Breast epithelium (tissue), 4 donors: ENCODE results near the gene TRAPPC5. TPM values are rescaled to one million over a fixed set of nuclear protein-coding genes. Genes with fewer than 3 reads are reported as not detected.

Source experiments
- DNase-seq, 2 donors: peaks; one replicate each; pipeline ENCODE4 v3.0.0-alpha.2; 2019; ENCODE audit warnings: low spot score in 2 of 2
- H3K27ac ChIP-seq, 2 donors: fragments of 200-600 bp; sonication (generic) in 1 of 2; one replicate each; pipeline ENCODE4 v1.5.1; 2016 to 2019; ENCODE audit warnings: mild to moderate bottlenecking in 1 of 2
- H3K27me3 ChIP-seq, 2 donors: fragments of 200-600 bp; sonication (generic) in 1 of 2; one replicate each; pipeline versions ENCODE4 v1.5.1 to v1.6.0; 2017 to 2019; ENCODE audit warnings: control low read depth in 1 of 2, mild to moderate bottlenecking in 1 of 2
- H3K36me3 ChIP-seq: fragments of 200-600 bp; one replicate; pipeline ENCODE4 v1.5.1; 2019
- H3K4me1 ChIP-seq, 2 donors: fragments of 200-600 bp; sonication (generic); one replicate each; pipeline ENCODE4 v1.5.1; 2016 to 2019; ENCODE audit warnings: control low read depth in 1 of 2
- H3K4me3 ChIP-seq, 3 donors: fragments of 200-600 bp; sonication (generic); 1 replicate in 2 of 3; 2 replicates in 1 of 3; pipeline ENCODE4 v1.5.1; 2016 to 2019; ENCODE audit warnings: mild to moderate bottlenecking in 3 of 3, moderate library complexity in 2 of 3
- H3K9me3 ChIP-seq, 2 donors: fragments of 200-600 bp; sonication (generic) in 1 of 2; one replicate each; pipeline ENCODE4 v1.5.1; 2016 to 2019; ENCODE audit warnings: control low read depth in 1 of 2
- POLR2A ChIP-seq: fragments of 450-650 bp; IDR thresholded peaks from one replicate; pipeline ENCODE4 v1.6.1; 2016; ENCODE audit warnings: antibody characterized with exemption, mild to moderate bottlenecking, moderate library complexity
- POLR2AphosphoS5 ChIP-seq, 3 donors: sonication (generic); formaldehyde crosslinking; IDR thresholded peaks; one replicate each; pipeline ENCODE4 v1.6.1; 2017; ENCODE audit warnings: antibody characterized with exemption in 3 of 3
- intact Hi-C: fragments of 100-400 bp; cut with DNase I; formaldehyde crosslinking; loops from one replicate; pipeline ENCODE4 v1.15.1; 2023; ENCODE audit warnings: low total_unique reads
- total RNA-seq, 3 donors: library from RNA; depleted of rRNA; stranded (reverse); fragments of >200 nt; gene quantifications; one replicate each; pipeline ENCODE4 v1.1.0, GENCODE V29; 2016
- TF ChIP-seq, protein P1 (sequence below), 3 donors: fragments of 450-650 bp; IDR thresholded peaks; one replicate each; pipeline ENCODE4 v1.5.1; 2016 to 2017; ENCODE audit warnings: antibody characterized with exemption in 3 of 3, mild to moderate bottlenecking in 3 of 3, moderate library complexity in 3 of 3

TRAPPC5 gene
- total RNA-seq, 3 donors from 2014 or later, result 34.7 to 84.0 (median 62.6) TPM

DNA sequence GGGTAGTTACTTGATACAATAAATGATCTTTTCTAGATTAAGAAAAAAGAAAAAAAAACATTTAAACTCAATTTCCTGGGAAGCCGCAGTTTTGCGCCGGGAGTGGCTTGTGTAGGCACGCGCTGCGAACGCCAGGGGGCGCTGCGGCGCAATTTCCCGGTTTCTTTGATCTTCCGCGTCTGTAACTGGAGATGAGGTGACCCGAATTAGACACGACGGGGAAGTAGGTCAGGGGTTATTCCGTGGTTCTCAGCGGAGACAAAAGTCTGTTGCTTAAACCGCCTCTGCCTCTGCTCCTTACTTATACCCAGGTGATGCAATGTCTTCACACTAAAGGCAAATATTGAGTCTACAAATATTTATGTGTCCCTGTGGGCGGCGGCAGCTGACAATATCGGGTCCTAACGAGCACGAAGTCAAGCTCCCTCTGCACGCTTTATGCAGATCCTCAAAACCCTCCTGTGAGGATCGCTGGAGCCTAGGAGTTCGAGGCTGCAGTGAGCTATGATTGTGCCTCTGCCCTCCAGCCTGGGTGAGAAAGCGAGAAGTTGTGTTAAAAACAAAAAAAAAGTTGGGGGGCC, 28.5 kb upstream of the TRAPPC5 start:
- intact Hi-C loops, result no loop called here
- peak; percentile 49 to 59 (median 53) for TF ChIP-seq POLR2AphosphoS5 (IDR thresholded peaks at IDR 0.05)
- TF ChIP-seq, protein P1, sequence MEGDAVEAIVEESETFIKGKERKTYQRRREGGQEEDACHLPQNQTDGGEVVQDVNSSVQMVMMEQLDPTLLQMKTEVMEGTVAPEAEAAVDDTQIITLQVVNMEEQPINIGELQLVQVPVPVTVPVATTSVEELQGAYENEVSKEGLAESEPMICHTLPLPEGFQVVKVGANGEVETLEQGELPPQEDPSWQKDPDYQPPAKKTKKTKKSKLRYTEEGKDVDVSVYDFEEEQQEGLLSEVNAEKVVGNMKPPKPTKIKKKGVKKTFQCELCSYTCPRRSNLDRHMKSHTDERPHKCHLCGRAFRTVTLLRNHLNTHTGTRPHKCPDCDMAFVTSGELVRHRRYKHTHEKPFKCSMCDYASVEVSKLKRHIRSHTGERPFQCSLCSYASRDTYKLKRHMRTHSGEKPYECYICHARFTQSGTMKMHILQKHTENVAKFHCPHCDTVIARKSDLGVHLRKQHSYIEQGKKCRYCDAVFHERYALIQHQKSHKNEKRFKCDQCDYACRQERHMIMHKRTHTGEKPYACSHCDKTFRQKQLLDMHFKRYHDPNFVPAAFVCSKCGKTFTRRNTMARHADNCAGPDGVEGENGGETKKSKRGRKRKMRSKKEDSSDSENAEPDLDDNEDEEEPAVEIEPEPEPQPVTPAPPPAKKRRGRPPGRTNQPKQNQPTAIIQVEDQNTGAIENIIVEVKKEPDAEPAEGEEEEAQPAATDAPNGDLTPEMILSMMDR (IDR thresholded peaks at IDR 0.05), result peak; percentile 96 to 98 (median 98)
- no peak for TF ChIP-seq POLR2A
- no peaks in the 10 kb centered on the region for H3K36me3 ChIP-seq
- DNase-seq, result peak; percentile 85 to 92
- H3K4me1 ChIP-seq, result no peaks in the 10 kb centered on the region
- peak overlapping the region in 2 of 3 donors; percentile 17 to 45 for H3K4me3 ChIP-seq
- no peaks in the 10 kb centered on the region for H3K27me3 ChIP-seq
- H3K9me3 ChIP-seq, result no peaks in the 10 kb centered on the region
- peak overlapping the region in 1 of 2 donors; percentile 49 for H3K27ac ChIP-seq

DNA sequence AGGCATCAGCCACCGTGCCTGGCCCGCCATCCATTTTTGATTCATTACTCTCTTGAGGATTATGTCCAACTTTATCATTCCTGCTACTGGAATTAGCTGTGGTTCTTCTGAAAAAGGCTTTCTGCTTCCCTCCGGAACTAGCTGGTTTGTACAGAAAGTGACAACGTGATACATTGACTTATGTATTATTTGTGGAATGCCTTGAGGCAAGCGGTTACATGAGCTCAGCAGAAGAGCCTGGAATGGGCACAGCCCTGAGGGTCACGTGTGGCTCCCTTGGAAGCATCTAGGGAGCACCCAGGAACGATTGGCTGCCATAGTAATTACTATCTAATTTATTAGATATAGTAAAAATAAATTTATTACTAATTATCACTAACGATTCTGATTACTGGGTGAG, 26.2 kb upstream of the TRAPPC5 start:
- TF ChIP-seq POLR2AphosphoS5 (IDR thresholded peaks at IDR 0.05) (no peak), POLR2A (no peak)
- TF ChIP-seq, protein P1 (IDR thresholded peaks at IDR 0.05), result no peak
- intact Hi-C loops, result no loop called here
- no peak for DNase-seq
- Histone ChIP-seq H3K36me3 (no peaks in the 10 kb centered on the region), H3K4me1 (no peaks in the 10 kb centered on the region), H3K4me3 (no peak overlapping the region), H3K27me3 (no peaks in the 10 kb centered on the region), H3K27ac (peak overlapping the region; percentile 36 to 61), H3K9me3 (no peaks in the 10 kb centered on the region)

DNA sequence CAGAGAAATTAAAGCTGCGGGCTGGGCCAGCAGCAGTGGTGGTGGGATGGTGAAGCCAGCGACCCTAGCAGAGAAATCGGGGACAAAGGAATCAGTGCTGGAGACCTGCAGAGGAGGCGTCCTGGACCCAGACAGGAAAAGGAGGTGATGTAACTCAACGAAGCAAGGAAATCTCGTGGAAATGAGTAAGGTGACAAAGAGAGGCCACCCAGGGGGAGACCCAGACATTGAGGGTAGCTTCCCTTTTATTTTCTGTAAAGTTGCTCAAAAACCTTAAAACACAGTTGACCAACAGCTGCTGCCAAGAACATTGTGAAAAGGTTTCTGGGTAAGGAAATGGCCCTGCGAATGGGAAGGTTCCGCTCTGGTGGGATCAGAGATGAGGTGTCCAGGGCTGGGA, 25.1 kb upstream of the TRAPPC5 start:
- DNase-seq, result no peak
- intact Hi-C loops, result no loop called here

DNA sequence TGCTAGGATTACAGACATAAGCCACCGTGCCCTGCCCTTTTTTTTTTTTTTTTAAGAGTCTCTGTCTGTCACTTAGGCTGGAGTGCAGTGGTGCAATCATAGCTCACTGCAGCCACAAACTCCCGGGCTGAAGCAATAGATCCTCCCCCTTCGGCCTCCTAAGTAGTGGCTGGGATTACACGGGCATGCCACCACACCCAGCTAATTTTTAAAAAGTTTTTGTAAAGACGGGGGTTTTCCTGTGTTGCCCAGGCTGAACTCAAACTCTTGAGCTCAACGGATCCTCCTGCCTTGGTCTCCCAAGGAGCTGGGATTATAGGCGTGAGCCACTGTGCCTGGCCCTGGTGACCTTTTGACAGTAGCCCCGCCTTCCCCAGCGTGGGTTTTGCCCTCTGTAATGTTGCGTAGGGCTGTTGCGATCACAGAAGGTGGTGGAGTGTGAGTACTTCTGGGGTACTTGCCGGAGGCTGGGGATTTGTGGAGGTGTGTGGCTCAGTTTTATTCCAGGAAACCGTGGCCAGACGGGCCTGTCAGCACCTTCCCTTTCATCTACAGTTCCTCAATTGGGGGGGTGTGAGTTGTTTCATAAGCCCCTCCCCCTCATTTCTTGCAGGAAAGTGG, 23.4 kb upstream of the TRAPPC5 start:
- Histone ChIP-seq H3K27me3 (no peaks in the 10 kb centered on the region), H3K27ac (no peak overlapping the region), H3K9me3 (no peaks in the 10 kb centered on the region), H3K4me1 (no peaks in the 10 kb centered on the region), H3K36me3 (no peaks in the 10 kb centered on the region), H3K4me3 (no peak overlapping the region)
- TF ChIP-seq, protein P1 (IDR thresholded peaks at IDR 0.05), result no peak
- TF ChIP-seq POLR2A, result no peak
- TF ChIP-seq POLR2AphosphoS5 (IDR thresholded peaks at IDR 0.05), result no peak
- DNase-seq, result no peak
- intact Hi-C loops, result loop anchor here (2.0 kb wide), 1 partner anchor 58 kb away; no protein-coding TSS in a partner anchor

More for the DNA sequence above, 25.1 kb upstream of the TRAPPC5 start:
- H3K9me3 ChIP-seq, result no peaks in the 10 kb centered on the region
- no peaks in the 10 kb centered on the region for H3K36me3 ChIP-seq
- no peak overlapping the region for H3K27ac ChIP-seq
- H3K4me3 ChIP-seq, result no peak overlapping the region
- H3K27me3 ChIP-seq, result no peaks in the 10 kb centered on the region
- no peak for TF ChIP-seq POLR2A
- no peaks in the 10 kb centered on the region for H3K4me1 ChIP-seq

DNA sequence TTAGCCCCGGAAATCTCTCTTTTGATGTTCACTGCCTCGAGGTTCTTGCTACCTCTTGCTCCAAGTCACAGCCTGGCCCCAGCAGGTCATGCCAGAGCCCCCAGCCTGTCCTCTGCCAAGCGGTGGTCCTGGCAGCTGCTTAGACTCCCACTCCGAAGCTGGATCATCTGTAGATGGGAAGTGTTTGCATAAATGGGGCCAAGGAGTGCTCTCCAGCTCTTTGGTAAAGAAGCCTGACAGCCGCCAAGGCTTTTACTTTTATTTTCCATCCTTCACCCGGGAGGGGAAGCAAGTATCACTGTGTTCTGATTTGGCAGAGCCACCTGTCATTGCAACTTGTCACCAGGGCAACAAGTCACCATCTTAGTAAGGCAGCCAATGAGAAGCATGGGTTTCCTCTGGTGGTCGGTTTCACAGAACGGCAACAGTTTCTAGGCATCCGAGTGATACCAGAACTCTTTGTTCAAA, 22.4 kb upstream of the TRAPPC5 start:
- H3K4me3 ChIP-seq, result no peak overlapping the region
- H3K36me3 ChIP-seq, result no peaks in the 10 kb centered on the region
- no peak for DNase-seq
- H3K27ac ChIP-seq, result no peak overlapping the region
- H3K9me3 ChIP-seq, result no peaks in the 10 kb centered on the region
- H3K27me3 ChIP-seq, result no peaks in the 10 kb centered on the region
- intact Hi-C loops, result no loop called here
- TF ChIP-seq POLR2AphosphoS5 (IDR thresholded peaks at IDR 0.05), result no peak
- TF ChIP-seq, protein P1 (IDR thresholded peaks at IDR 0.05), result no peak
- no peak for TF ChIP-seq POLR2A
- no peaks in the 10 kb centered on the region for H3K4me1 ChIP-seq
